GM12878 (cell line): ENCODE measurements around the gene LIN37. TPM values are rescaled to one million over a fixed set of nuclear protein-coding genes. Genes with fewer than 3 reads are reported as not detected.
A peak's percentile ranks its signal among the peaks of the same experiment; 100 is the strongest.

Experiments used
- ATAC-seq: fragments of 200-7000 bp; cut with Tn5 transposase; 3 replicates; pipeline ENCODE4 v1.9.1; 2020; ENCODE audit warnings: mild to moderate bottlenecking, moderate library complexity
- Bru-seq: library from RNA; stranded (reverse); fragments of 400-500 nt; gene quantifications from one replicate; lab custom pipeline; 2021; lab: Mats Ljungman, UMichigan
- BruChase-seq, 2 experiments: library from RNA; stranded (reverse); fragments of 400-500 nt; gene quantifications; one replicate each; lab custom pipeline; 2021; lab: Mats Ljungman, UMichigan
- BruUV-seq: library from RNA; stranded (reverse); fragments of 400-500 nt; replicated peaks from 2 replicates; lab custom pipeline; 2021; lab: Mats Ljungman, UMichigan
- CTCF ChIA-PET: fragments of 300-600 bp; sonication (Branson Sonifier 250); formaldehyde crosslinking; extraction: SDS; loops from one replicate; lab custom pipeline; 2021; ENCODE audit warnings: inconsistent platforms; lab: Yijun Ruan, JAX
- POLR2A ChIA-PET: fragments of 350-600 bp; formaldehyde crosslinking; extraction: SDS; loops from one replicate; lab custom pipeline; 2021; ENCODE audit warnings: inconsistent platforms; lab: Charles Lee
- RAD21 ChIA-PET: fragments of 300-600 bp; sonication (Branson Sonifier 250); formaldehyde crosslinking; loops from one replicate; lab custom pipeline; 2023; ENCODE audit warnings: antibody characterized with exemption; ENCODE audit not compliant: unreplicated experiment; lab: Charles Lee
- SMC1A ChIA-PET: fragments of 300-600 bp; sonication (Branson Sonifier 250); formaldehyde crosslinking; loops from one replicate; lab custom pipeline; 2023; ENCODE audit not compliant: unreplicated experiment, uncharacterized antibody; lab: Charles Lee
- DNase-seq: peaks from one replicate; pipeline ENCODE4 v3.0.0-alpha.2; 2011; ENCODE audit warnings: low read depth, low spot score
- FAIRE-seq: peaks from 3 replicates; lab custom pipeline; 2011; peaks lifted over from hg19 to GRCh38; lab: Jason Lieb, UNC
- H2AFZ ChIP-seq: 2 replicates; pipeline ENCODE4 v1.6.0; 2011; ENCODE audit warnings: low read depth, low read length, control low read depth; ENCODE audit not compliant: control insufficient read depth
- H3K27ac ChIP-seq: 2 replicates; pipeline ENCODE4 v1.5.1; 2011; ENCODE audit warnings: control low read depth; ENCODE audit not compliant: control insufficient read depth, insufficient read depth
- H3K27me3 ChIP-seq, 2 experiments: replicated peaks in 1 of 2; 2 replicates each; pipeline versions ENCODE4 v1.6.0 to v1.6.1; 2011; ENCODE audit warnings: low read length in 1 of 2; ENCODE audit not compliant: control insufficient read depth in 2 of 2, insufficient read depth in 2 of 2
- H3K36me3 ChIP-seq, 2 experiments: 2 replicates each; pipeline ENCODE4 v1.5.1; 2011; ENCODE audit warnings: low read length in 1 of 2; ENCODE audit not compliant: control insufficient read depth in 2 of 2, insufficient read depth in 2 of 2
- H3K4me1 ChIP-seq: 2 replicates; pipeline ENCODE4 v1.6.1; 2011; ENCODE audit warnings: mild to moderate bottlenecking, low read length, moderate library complexity, mixed read lengths; ENCODE audit not compliant: control insufficient read depth, insufficient read depth
- H3K4me2 ChIP-seq: 2 replicates; pipeline ENCODE4 v1.6.0; 2011; ENCODE audit warnings: control low read depth; ENCODE audit not compliant: control insufficient read depth, insufficient read depth
- H3K4me3 ChIP-seq: fragments of 200-600 bp; sonication (generic); 2 replicates; pipeline ENCODE4 v1.5.1; 2016
- H3K79me2 ChIP-seq: 2 replicates; pipeline ENCODE4 v1.6.0; 2011; ENCODE audit warnings: low read length; ENCODE audit not compliant: control insufficient read depth, insufficient read depth
- H3K9ac ChIP-seq: 2 replicates; pipeline ENCODE4 v1.8.0; 2011; ENCODE audit warnings: low read length, control low read depth, mixed read lengths; ENCODE audit not compliant: control insufficient read depth, insufficient read depth
- H3K9me3 ChIP-seq: replicated peaks from 3 replicates; pipeline ENCODE4 v1.5.1; 2011; ENCODE audit warnings: mild to moderate bottlenecking, low read length; ENCODE audit not compliant: control insufficient read depth, insufficient read depth
- H4K20me1 ChIP-seq: 2 replicates; pipeline ENCODE4 v1.6.0; 2011; ENCODE audit not compliant: control insufficient read depth, insufficient read depth
- BACH1 ChIP-seq: fragments of 450-650 bp; IDR thresholded peaks from 2 replicates; pipeline ENCODE4 v1.6.1; 2017; ENCODE audit warnings: mild to moderate bottlenecking, borderline replicate concordance
- HDGF ChIP-seq: fragments of 450-650 bp; IDR thresholded peaks from 2 replicates; pipeline ENCODE4 v1.6.1; 2016; ENCODE audit warnings: antibody characterized with exemption
- PAX5 ChIP-seq: IDR thresholded peaks from 2 replicates; pipeline ENCODE4 v1.6.1; 2011; ENCODE audit warnings: low read depth, low read length, borderline replicate concordance
- POU2F2 ChIP-seq: IDR thresholded peaks from 3 replicates; pipeline ENCODE4 v1.6.1; 2011; ENCODE audit warnings: low read depth, mild to moderate bottlenecking, low read length, borderline replicate concordance
- RCOR1 ChIP-seq: conservative IDR thresholded peaks from 2 replicates; pipeline ENCODE4 v1.6.1; 2012; ENCODE audit warnings: low read depth, low read length, improper control_type of control experiment
- STAT1 ChIP-seq: fragments of 450-650 bp; conservative IDR thresholded peaks from 2 replicates; pipeline ENCODE4 v1.6.1; 2014; ENCODE audit warnings: antibody characterized with exemption, mild to moderate bottlenecking
- ZNF217 ChIP-seq: fragments of 450-650 bp; IDR thresholded peaks from 2 replicates; pipeline ENCODE4 v1.6.1; 2017; ENCODE audit warnings: antibody characterized with exemption, mild to moderate bottlenecking
- WGBS: methylation state at CpG from one replicate; pipeline ENCODE4 v1.1.6; 2016; ENCODE audit warnings: low lambda C conversion rate; ENCODE audit not compliant: insufficient replicate concordance, insufficient coverage; ENCODE audit errors: missing lambda C conversion rate; 5-methylcytosine and 5-hydroxymethylcytosine counted together
- in situ Hi-C: fragments of 300-500 bp; cut with MboI; formaldehyde crosslinking; loops from 9 replicates; pipeline ENCODE4 v1.14.3; 2018; ENCODE audit warnings: mixed read lengths
- intact Hi-C: fragments of 100-400 bp; cut with micrococcal nuclease; formaldehyde crosslinking; loops from one replicate; pipeline ENCODE4 v1.14.2; 2022; ENCODE audit not compliant: unreplicated experiment
- long read RNA-seq, 2 experiments: library from polyadenylated mRNA; unstranded; transcript quantifications; one replicate each; pipeline ENCODE4 v2.0.0, GENCODE V29; 2019 to 2020
- polyA minus RNA-seq, 3 experiments: library from RNA; depleted of rRNA, polyadenylated mRNA; stranded (reverse); fragments of >200 nt; gene quantifications; 2 replicates each; pipeline ENCODE4 v1.2.3, GENCODE V29; 2011
- polyA plus RNA-seq, 11 experiments: library from polyadenylated mRNA; depleted of rRNA in 4 of 11; unstranded in 6 of 11; stranded (reverse) in 5 of 11; fragments of >200 nt; fragmentation: Nextera tagmentation in 4 of 11; fragmentation: Illumina TruSeq in 1 of 11; extraction: Ambion mirVana in 4 of 11; extraction: Trizol in 1 of 11; gene quantifications; 1 replicate in 1 of 11; 2 replicates in 10 of 11; pipeline versions ENCODE4 v1.2.1 to v1.2.3, GENCODE V29; 2011 to 2016; ENCODE audit warnings: inconsistent platforms in 2 of 11, missing spikeins in 2 of 11, low read depth in 1 of 11
- total RNA-seq, 4 experiments: library from RNA; depleted of rRNA in 3 of 4; stranded (reverse); fragments of >200 nt in 3 of 4; fragmentation: Illumina TruSeq in 1 of 4; extraction: Trizol in 1 of 4; gene quantifications; 2 replicates each; pipeline versions ENCODE4 v1.2.1 to v1.2.3, GENCODE V29; 2013 to 2021
- TF ChIP-seq, protein P1 (sequence below): fragments of 450-650 bp; formaldehyde crosslinking; IDR thresholded peaks from 2 replicates; pipeline ENCODE4 v1.4.0; 2020; ENCODE audit warnings: mild to moderate bottlenecking, moderate library complexity
- TF ChIP-seq, protein P2 (sequence below): IDR thresholded peaks from 2 replicates; pipeline ENCODE4 v1.6.1; 2011; ENCODE audit warnings: borderline replicate concordance, low read depth, mild to moderate bottlenecking, moderate library complexity, low read length; ENCODE audit not compliant: insufficient read depth, poor library complexity, severe bottlenecking

LIN37 gene, protein sequence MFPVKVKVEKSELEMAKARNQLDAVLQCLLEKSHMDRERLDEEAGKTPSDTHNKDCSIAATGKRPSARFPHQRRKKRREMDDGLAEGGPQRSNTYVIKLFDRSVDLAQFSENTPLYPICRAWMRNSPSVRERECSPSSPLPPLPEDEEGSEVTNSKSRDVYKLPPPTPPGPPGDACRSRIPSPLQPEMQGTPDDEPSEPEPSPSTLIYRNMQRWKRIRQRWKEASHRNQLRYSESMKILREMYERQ
- 7.8 and 11.3 TPM in 2 replicates for total RNA-seq (2013; cell fraction: nucleolus; rRNA removed)
- total RNA-seq (2014; rRNA removed) (6.0 and 6.9 TPM in 2 replicates), total RNA-seq (2014; rRNA removed; fragmentation: Illumina TruSeq; extraction: Trizol) (7.4 and 10.9 TPM in 2 replicates), total RNA-seq (2021) (6.8 and 7.4 TPM in 2 replicates), polyA plus RNA-seq (2011; rRNA removed) (4.0 and 5.1 TPM in 2 replicates), polyA plus RNA-seq (2014; fragmentation: Illumina TruSeq; extraction: Trizol) (2.8 and 8.2 TPM in 2 replicates), polyA plus RNA-seq (2014; fragmentation: Nextera tagmentation; extraction: Ambion mirVana) (1 to 10 TPM in 1 of 2 experiments, under 1 TPM in 1; 0.69 to 3.3 TPM), polyA plus RNA-seq (2014; rRNA removed) (7.7 and 11.2 TPM in 2 replicates), polyA plus RNA-seq (2016; fragmentation: Nextera tagmentation; extraction: Ambion mirVana) (10 to 100 TPM; 10.1 to 11.9 TPM), polyA minus RNA-seq (2011; rRNA and poly(A)+ RNA removed) (6.6 and 7.2 TPM in 2 replicates), Bru-seq, nascent RNA (percentile 71 among the genes with signal in this experiment), BruChase-seq, experiment 1, labeled RNA remaining after a 6-hour chase (percentile 77 among the genes with signal in this experiment), BruChase-seq, experiment 2, labeled RNA remaining after a 2-hour chase (percentile 80 among the genes with signal in this experiment)
- 4.2 TPM for polyA plus RNA-seq (2011; ENCODE audit: low read depth)
- 8.5 and 11.6 TPM in 2 replicates for polyA plus RNA-seq (2011; cell fraction: cytosol; rRNA removed)
- 25.4 and 28.5 TPM in 2 replicates for polyA plus RNA-seq (2011; cell fraction: nucleus; rRNA removed)
- 11.8 and 13.9 TPM in 2 replicates for polyA plus RNA-seq (2012)
- polyA minus RNA-seq (2011; cell fraction: cytosol; rRNA and poly(A)+ RNA removed), result 10.7 and 14.1 TPM in 2 replicates
- polyA minus RNA-seq (2011; cell fraction: nucleus; rRNA and poly(A)+ RNA removed), result 7.6 and 9.2 TPM in 2 replicates
- long read RNA-seq, experiment 1, partial matches to known transcripts, result 0 of 1 reads
- long read RNA-seq, experiment 1, other reads (novel, unspliced or antisense), result 0 of 1 reads
- long read RNA-seq, experiment 2, partial matches to known transcripts, result 0 of 1 reads
- long read RNA-seq, experiment 2, other reads (novel, unspliced or antisense), result 0 of 1 reads

DNA sequence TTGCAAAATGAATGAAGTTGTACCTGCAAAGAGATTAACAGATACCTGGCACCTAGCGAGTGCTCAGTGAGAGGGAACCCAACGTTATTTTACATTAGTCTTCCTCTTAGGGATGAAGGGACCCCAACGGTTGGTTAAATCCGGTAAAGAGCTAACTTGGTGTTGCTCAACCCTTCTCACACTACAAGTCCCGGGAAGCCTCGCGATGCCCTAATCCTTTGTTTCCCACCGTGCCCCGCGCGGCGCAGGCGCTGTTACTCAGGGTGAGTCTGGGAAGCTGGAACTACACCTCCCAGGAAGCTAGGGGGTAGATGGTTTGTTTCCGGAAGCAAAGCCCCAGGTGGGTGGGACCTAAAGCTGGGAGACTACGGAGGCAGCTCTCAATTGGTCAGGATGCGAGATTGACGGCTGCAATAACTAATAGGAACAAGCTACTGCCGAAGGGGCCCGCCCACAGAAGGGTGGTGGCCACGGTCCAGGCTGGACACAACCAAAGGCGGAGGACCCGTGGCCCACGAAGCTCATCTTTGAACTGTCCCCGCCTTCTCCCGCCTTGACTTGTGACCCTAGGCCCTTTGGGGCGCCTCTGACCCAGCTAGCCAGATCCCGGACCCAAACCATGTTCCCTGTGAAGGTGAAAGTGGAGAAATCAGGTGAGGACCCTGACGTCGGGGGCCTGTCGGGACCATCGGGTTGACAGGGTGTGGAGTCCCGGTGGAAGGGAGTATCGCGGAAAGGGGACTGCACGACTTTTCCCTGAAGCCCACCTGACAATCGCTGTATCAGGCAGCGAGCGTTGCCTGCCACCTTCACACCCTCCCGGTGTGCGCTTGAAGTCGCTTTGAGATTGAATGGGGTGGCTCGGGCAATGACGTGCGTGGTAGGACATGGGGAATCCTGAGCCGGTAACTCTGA is at the start of gene LIN37:
TSS of gene LIN37 (plus strand) at position 471 of the 915 bp plus-strand sequence. CDS start at position 620, 149 bp downstream.
- BruUV-seq, result TSS peak; percentile 71
- Histone ChIP-seq H3K27ac (peak within 1 kb of the TSS; percentile 59), H3K4me1 (peaks cover 19% of the 10 kb centered on the region), H3K79me2 (peaks cover 17% of the 10 kb centered on the region), H2AFZ (peak within 1 kb of the TSS; percentile 78), H4K20me1 (no peaks in the 10 kb centered on the region), H3K36me3 (peaks cover 0 to 2% of the 10 kb centered on the region in 2 experiments; a peak in 1 of 4 replicates), H3K4me3 (peak within 1 kb of the TSS; percentile 81), H3K9ac (peak within 1 kb of the TSS; percentile 66), H3K4me2 (peak within 1 kb of the TSS; percentile 92), H3K9me3 (no peaks in the 10 kb centered on the region), H3K27me3 (no peaks in the 10 kb centered on the region)
- intact Hi-C loops, result loop anchor here (2.0 kb wide), 1 partner anchor 182 kb away; no protein-coding TSS in a partner anchor
- FAIRE-seq (peak; percentile 99), ATAC-seq (peak; percentile 85), DNase-seq (peak; percentile 99)
- 5% methylated on average over 45 of the region's 45 CpGs for WGBS
- ChIA-PET RAD21 (interaction anchor here (0.7 to 1.9 kb wide), 15 partner anchors 9 to 238 kb away, joined by 3 to 16 read pairs (median 4); partner anchors contain the start of gene PROSER3), POLR2A (interaction anchor here (0.6 to 1.7 kb wide), 19 partner anchors 8 to 418 kb away, joined by 3 to 27 read pairs (median 4); partner anchors contain the start of genes ARHGAP33, COX6B1, HSPB6 and PROSER3), SMC1A (interaction anchor here (0.7 to 1.5 kb wide), 7 partner anchors 30 to 183 kb away, joined by 3 to 6 read pairs (median 4); no protein-coding TSS in a partner anchor), CTCF (interaction anchor here (0.6 to 1.8 kb wide), 11 partner anchors 9 to 200 kb away, joined by 3 to 19 read pairs (median 4); no protein-coding TSS in a partner anchor)
- in situ Hi-C loops, result no loop called here
- no peak for TF ChIP-seq ZNF217
- TF ChIP-seq, protein P1, sequence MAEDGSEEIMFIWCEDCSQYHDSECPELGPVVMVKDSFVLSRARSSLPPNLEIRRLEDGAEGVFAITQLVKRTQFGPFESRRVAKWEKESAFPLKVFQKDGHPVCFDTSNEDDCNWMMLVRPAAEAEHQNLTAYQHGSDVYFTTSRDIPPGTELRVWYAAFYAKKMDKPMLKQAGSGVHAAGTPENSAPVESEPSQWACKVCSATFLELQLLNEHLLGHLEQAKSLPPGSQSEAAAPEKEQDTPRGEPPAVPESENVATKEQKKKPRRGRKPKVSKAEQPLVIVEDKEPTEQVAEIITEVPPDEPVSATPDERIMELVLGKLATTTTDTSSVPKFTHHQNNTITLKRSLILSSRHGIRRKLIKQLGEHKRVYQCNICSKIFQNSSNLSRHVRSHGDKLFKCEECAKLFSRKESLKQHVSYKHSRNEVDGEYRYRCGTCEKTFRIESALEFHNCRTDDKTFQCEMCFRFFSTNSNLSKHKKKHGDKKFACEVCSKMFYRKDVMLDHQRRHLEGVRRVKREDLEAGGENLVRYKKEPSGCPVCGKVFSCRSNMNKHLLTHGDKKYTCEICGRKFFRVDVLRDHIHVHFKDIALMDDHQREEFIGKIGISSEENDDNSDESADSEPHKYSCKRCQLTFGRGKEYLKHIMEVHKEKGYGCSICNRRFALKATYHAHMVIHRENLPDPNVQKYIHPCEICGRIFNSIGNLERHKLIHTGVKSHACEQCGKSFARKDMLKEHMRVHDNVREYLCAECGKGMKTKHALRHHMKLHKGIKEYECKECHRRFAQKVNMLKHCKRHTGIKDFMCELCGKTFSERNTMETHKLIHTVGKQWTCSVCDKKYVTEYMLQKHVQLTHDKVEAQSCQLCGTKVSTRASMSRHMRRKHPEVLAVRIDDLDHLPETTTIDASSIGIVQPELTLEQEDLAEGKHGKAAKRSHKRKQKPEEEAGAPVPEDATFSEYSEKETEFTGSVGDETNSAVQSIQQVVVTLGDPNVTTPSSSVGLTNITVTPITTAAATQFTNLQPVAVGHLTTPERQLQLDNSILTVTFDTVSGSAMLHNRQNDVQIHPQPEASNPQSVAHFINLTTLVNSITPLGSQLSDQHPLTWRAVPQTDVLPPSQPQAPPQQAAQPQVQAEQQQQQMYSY (CRISPR knock-in tag), result no peak
- TF ChIP-seq, protein P2, sequence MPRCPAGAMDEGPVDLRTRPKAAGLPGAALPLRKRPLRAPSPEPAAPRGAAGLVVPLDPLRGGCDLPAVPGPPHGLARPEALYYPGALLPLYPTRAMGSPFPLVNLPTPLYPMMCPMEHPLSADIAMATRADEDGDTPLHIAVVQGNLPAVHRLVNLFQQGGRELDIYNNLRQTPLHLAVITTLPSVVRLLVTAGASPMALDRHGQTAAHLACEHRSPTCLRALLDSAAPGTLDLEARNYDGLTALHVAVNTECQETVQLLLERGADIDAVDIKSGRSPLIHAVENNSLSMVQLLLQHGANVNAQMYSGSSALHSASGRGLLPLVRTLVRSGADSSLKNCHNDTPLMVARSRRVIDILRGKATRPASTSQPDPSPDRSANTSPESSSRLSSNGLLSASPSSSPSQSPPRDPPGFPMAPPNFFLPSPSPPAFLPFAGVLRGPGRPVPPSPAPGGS, result no peak
- TF ChIP-seq HDGF, result no peak
- no peak for TF ChIP-seq STAT1
- TF ChIP-seq RCOR1, result no peak
- peak; percentile 84 for TF ChIP-seq BACH1
- no peak for TF ChIP-seq POU2F2
- 0 out of 2 replicates have a peak, but pooled peaks have one; percentile 13 for TF ChIP-seq PAX5
